Liver (tissue), 9 donors: ENCODE results near the gene NSG1. TPM values are rescaled to one million over a fixed set of nuclear protein-coding genes. Genes with fewer than 3 reads are reported as not detected.

Experiments
- DNase-seq: peaks from one replicate; pipeline ENCODE4 v3.0.0-alpha.2; 2017; ENCODE audit warnings: low spot score
- H3K27ac ChIP-seq, 2 donors: one replicate each; pipeline ENCODE4 v1.7.0; 2013; ENCODE audit warnings: inconsistent platforms in 2 of 2, low read length in 2 of 2, control low read depth in 1 of 2, low read depth in 1 of 2, mild to moderate bottlenecking in 1 of 2
- H3K27me3 ChIP-seq, 4 donors: one replicate each; pipeline versions ENCODE4 v1.6.1 to v1.7.0; 2013; ENCODE audit warnings: low read length in 3 of 4, inconsistent platforms in 1 of 4, mild to moderate bottlenecking in 1 of 4, moderate library complexity in 1 of 4; ENCODE audit not compliant: control insufficient read depth in 4 of 4, insufficient read depth in 4 of 4
- H3K36me3 ChIP-seq, 4 donors: one replicate each; pipeline versions ENCODE4 v1.6.1 to v1.7.0; 2013; ENCODE audit warnings: low read length in 3 of 4, mild to moderate bottlenecking in 3 of 4, low read depth in 1 of 4, moderate library complexity in 1 of 4; ENCODE audit not compliant: control insufficient read depth in 4 of 4, insufficient read depth in 3 of 4
- H3K4me1 ChIP-seq, 4 donors: one replicate each; pipeline versions ENCODE4 v1.6.1 to v1.7.0; 2013; ENCODE audit warnings: low read length in 3 of 4, mild to moderate bottlenecking in 3 of 4, moderate library complexity in 1 of 4; ENCODE audit not compliant: control insufficient read depth in 4 of 4, insufficient read depth in 4 of 4
- H3K4me3 ChIP-seq, 3 donors: one replicate each; pipeline versions ENCODE4 v1.6.1 to v1.7.0; 2013; ENCODE audit warnings: low read length in 3 of 3, control low read depth in 1 of 3, low read depth in 1 of 3, mild to moderate bottlenecking in 1 of 3
- H3K9ac ChIP-seq, 2 donors: one replicate each; pipeline ENCODE4 v1.7.0; 2013; ENCODE audit warnings: low read length in 2 of 2, mild to moderate bottlenecking in 2 of 2, moderate library complexity in 2 of 2, control low read depth in 1 of 2, low read depth in 1 of 2
- H3K9me3 ChIP-seq, 4 donors: one replicate each; pipeline versions ENCODE4 v1.6.1 to v1.7.0; 2013; ENCODE audit warnings: low read length in 3 of 4; ENCODE audit not compliant: control insufficient read depth in 4 of 4
- ATF3 ChIP-seq: IDR thresholded peaks from 2 replicates; pipeline ENCODE4 v1.6.1; 2016; ENCODE audit warnings: antibody characterized with exemption
- CTCF ChIP-seq: fragments of 150-350 bp; IDR thresholded peaks from 2 replicates; pipeline ENCODE4 v1.5.1; 2017; ENCODE audit warnings: improper control_type of control experiment, low read depth, low read length; ENCODE audit not compliant: missing input control
- EGR1 ChIP-seq, 2 donors: IDR thresholded peaks; 2 replicates each; pipeline ENCODE4 v1.6.1; 2016 to 2018; ENCODE audit warnings: antibody characterized with exemption in 2 of 2, low read depth in 2 of 2
- FOXA1 ChIP-seq: IDR thresholded peaks from 2 replicates; pipeline ENCODE4 v1.6.1; 2016; ENCODE audit warnings: antibody characterized with exemption
- FOXA2 ChIP-seq: IDR thresholded peaks from 2 replicates; pipeline ENCODE4 v1.6.1; 2016; ENCODE audit warnings: antibody characterized with exemption
- GABPA ChIP-seq, 2 donors: IDR thresholded peaks in 1 of 2; conservative IDR thresholded peaks in 1 of 2; 2 replicates each; pipeline ENCODE4 v1.6.1; 2016; ENCODE audit warnings: antibody characterized with exemption in 2 of 2, mild to moderate bottlenecking in 1 of 2, moderate library complexity in 1 of 2
- HNF4A ChIP-seq, 2 donors: conservative IDR thresholded peaks; 2 replicates each; pipeline ENCODE4 v1.6.1; 2016; ENCODE audit warnings: antibody characterized with exemption in 2 of 2, mild to moderate bottlenecking in 2 of 2
- HNF4G ChIP-seq: IDR thresholded peaks from 2 replicates; pipeline ENCODE4 v1.6.1; 2016; ENCODE audit warnings: antibody characterized with exemption
- JUND ChIP-seq, 2 donors: IDR thresholded peaks; 2 replicates each; pipeline ENCODE4 v1.6.1; 2016; ENCODE audit warnings: antibody characterized with exemption in 2 of 2
- MAX ChIP-seq: IDR thresholded peaks from 2 replicates; pipeline ENCODE4 v1.6.1; 2016; ENCODE audit warnings: antibody characterized with exemption
- NR2F2 ChIP-seq: IDR thresholded peaks from 2 replicates; pipeline ENCODE4 v1.6.1; 2016; ENCODE audit warnings: antibody characterized with exemption
- RAD21 ChIP-seq, 2 donors: IDR thresholded peaks; 2 replicates each; pipeline ENCODE4 v1.6.1; 2016; ENCODE audit warnings: antibody characterized with exemption in 2 of 2, mild to moderate bottlenecking in 2 of 2
- REST ChIP-seq: IDR thresholded peaks from 2 replicates; pipeline ENCODE4 v1.6.1; 2016; ENCODE audit warnings: antibody characterized with exemption, mild to moderate bottlenecking
- RXRA ChIP-seq, 2 donors: IDR thresholded peaks; 2 replicates each; pipeline ENCODE4 v1.6.1; 2017 to 2018; ENCODE audit warnings: antibody characterized with exemption in 2 of 2, mild to moderate bottlenecking in 1 of 2
- SP1 ChIP-seq: IDR thresholded peaks from 2 replicates; pipeline ENCODE4 v1.6.1; 2018; ENCODE audit warnings: antibody characterized with exemption, mild to moderate bottlenecking
- TAF1 ChIP-seq: conservative IDR thresholded peaks from 2 replicates; pipeline ENCODE4 v1.6.1; 2016; ENCODE audit warnings: antibody characterized with exemption, mild to moderate bottlenecking
- YY1 ChIP-seq: IDR thresholded peaks from 2 replicates; pipeline ENCODE4 v1.6.1; 2016; ENCODE audit warnings: antibody characterized with exemption, mild to moderate bottlenecking
- ZBTB33 ChIP-seq: IDR thresholded peaks from 2 replicates; pipeline ENCODE4 v1.6.1; 2016; ENCODE audit warnings: antibody characterized with exemption
- WGBS: extraction: QIAGEN DNeasy Blood & Tissue Kit; methylation state at CpG from one replicate; pipeline ENCODE4 v1.1.7; 2013; 5-methylcytosine and 5-hydroxymethylcytosine counted together
- polyA plus RNA-seq, 2 donors: library from polyadenylated mRNA; stranded (reverse) in 1 of 2; unstranded in 1 of 2; fragments of 200-250 nt in 1 of 2; fragments of >200 nt in 1 of 2; fragmentation: Nextera tagmentation in 1 of 2; extraction: Ambion mirVana in 1 of 2; gene quantifications; one replicate each; pipeline versions ENCODE4 v1.2.1 to v1.2.3, GENCODE V29; 2013 to 2015
- total RNA-seq, 2 donors: library from RNA; depleted of rRNA; stranded (reverse); fragments of >200 nt; gene quantifications; one replicate each; pipeline ENCODE4 v1.2.3, GENCODE V29; 2014
- donor health status: healthy.
- donor health status: healthy.
- donor health status: healthy.
- donor health status: healthy.
- donor health status: healthy.

Gene NSG1
- total and polyA plus RNA-seq, 4 donors = under 0.01 to 0.33 (median 0.13) TPM

- Histone ChIP-seq H3K27ac (no peak overlapping the region), H3K36me3 (peaks cover 0 to 51% (median 38%) of the 10 kb centered on the region in 4 donors), H3K9me3 (no peaks in the 10 kb centered on the region), H3K4me1 (peaks cover 4 to 20% (median 15%) of the 10 kb centered on the region in 4 donors), H3K4me3 (no peak overlapping the region), H3K27me3 (no peaks in the 10 kb centered on the region), H3K9ac (no peak overlapping the region)
- TF ChIP-seq CTCF (no peak), HNF4G (no peak)
- no peak for DNase-seq
- 96% methylated on average over 5 of the region's 5 CpGs for WGBS
Observed at GRCh38 chr4:4459181-4459580, 72.3 kb downstream of the NSG1 start.

- Histone ChIP-seq H3K4me1 (peaks cover 4 to 20% (median 15%) of the 10 kb centered on the region in 4 donors), H3K27me3 (no peaks in the 10 kb centered on the region), H3K4me3 (no peak overlapping the region), H3K9me3 (no peaks in the 10 kb centered on the region), H3K27ac (no peak overlapping the region), H3K36me3 (peaks cover 2 to 41% (median 27%) of the 10 kb centered on the region in 4 donors), H3K9ac (no peak overlapping the region)
- WGBS = 94% methylated on average over 6 of the region's 6 CpGs
- TF ChIP-seq SP1 (no peak), ZBTB33 (no peak), FOXA2 (no peak), GABPA (IDR thresholded peaks at IDR 0.05 in 1 of 2, conservative IDR thresholded peaks at IDR 0.05 in 1 of 2) (no peak), EGR1 (IDR thresholded peaks at IDR 0.05; ENCODE audit: low read depth in 2 of 2) (no peak), JUND (IDR thresholded peaks at IDR 0.05) (no peak), HNF4G (no peak), HNF4A (conservative IDR thresholded peaks at IDR 0.05) (no peak), MAX (no peak), CTCF (no peak), TAF1 (no peak), NR2F2 (no peak), REST (no peak), FOXA1 (no peak), YY1 (no peak), ATF3 (no peak), RAD21 (IDR thresholded peaks at IDR 0.05) (no peak), RXRA (IDR thresholded peaks at IDR 0.05) (no peak)
- DNase-seq = no peak
Observed at GRCh38 chr4:4460759-4461158, 73.9 kb downstream of the NSG1 start.
